SU-DHL-6 (cell line): ENCODE results near the gene MRPS27.

Experiments used
- H2AFZ ChIP-seq: fragments of 200-600 bp; sonication (generic); 2 replicates; pipeline ENCODE4 v1.6.1; 2014; ENCODE audit warnings: low read depth, mild to moderate bottlenecking, moderate library complexity, mixed read lengths, antibody characterized with exemption, low read length; ENCODE audit not compliant: severe bottlenecking
- H3F3A ChIP-seq: fragments of 200-600 bp; shearing (Covaris generic); 2 replicates; pipeline ENCODE4 v1.6.0; 2016; ENCODE audit warnings: antibody characterized with exemption, mild to moderate bottlenecking; ENCODE audit not compliant: insufficient read depth
- H3K27ac ChIP-seq: fragments of 200-600 bp; sonication (generic); 2 replicates; pipeline ENCODE4 v1.5.1; 2016; ENCODE audit warnings: low read depth, mild to moderate bottlenecking, low read length, moderate library complexity, mixed read lengths
- H3K27me3 ChIP-seq: fragments of 200-600 bp; sonication (generic), shearing (Covaris generic); 2 replicates; pipeline ENCODE4 v1.6.0; 2014; ENCODE audit warnings: mild to moderate bottlenecking, low read length
- H3K36me3 ChIP-seq: fragments of 200-600 bp; sonication (generic); 2 replicates; pipeline ENCODE4 v1.6.1; 2014; ENCODE audit warnings: mild to moderate bottlenecking, low read length, mixed read lengths
- H3K4me2 ChIP-seq: fragments of 300-600, 200-600 bp; shearing (Covaris generic), sonication (generic); 2 replicates; pipeline ENCODE4 v1.6.0; 2014; ENCODE audit warnings: low read length, low read depth, mild to moderate bottlenecking; ENCODE audit not compliant: poor library complexity, severe bottlenecking
- H3K4me3 ChIP-seq: fragments of 200-600 bp; sonication (generic); 2 replicates; pipeline ENCODE4 v1.5.1; 2014; ENCODE audit warnings: antibody characterized with exemption, low read length, mild to moderate bottlenecking, mixed read lengths; ENCODE audit not compliant: insufficient read depth, poor library complexity, severe bottlenecking
- H3K79me2 ChIP-seq: fragments of 200-600 bp; sonication (generic); 2 replicates; pipeline ENCODE4 v1.6.1; 2014; ENCODE audit warnings: mild to moderate bottlenecking, low read length, moderate library complexity; ENCODE audit not compliant: insufficient read depth
- H3K9ac ChIP-seq: fragments of 200-600 bp; sonication (generic); 2 replicates; pipeline ENCODE4 v1.7.0; 2014; ENCODE audit warnings: mild to moderate bottlenecking, low read length
- H3K9me2 ChIP-seq: fragments of 200-600 bp; sonication (generic); replicated peaks from 2 replicates; pipeline ENCODE4 v1.6.1; 2014; ENCODE audit warnings: low read length; ENCODE audit not compliant: insufficient read depth
- H3K9me3 ChIP-seq: fragments of 200-600 bp; sonication (generic); 2 replicates; pipeline ENCODE4 v1.6.1; 2014; ENCODE audit warnings: low read length, mixed read lengths; ENCODE audit not compliant: insufficient read depth
- H4K20me1 ChIP-seq: fragments of 200-600 bp; sonication (generic); 2 replicates; pipeline ENCODE4 v1.6.1; 2014; ENCODE audit warnings: low read depth, mild to moderate bottlenecking, antibody characterized with exemption, low read length, moderate library complexity, mixed read lengths
- EZH2phosphoT487 ChIP-seq: fragments of 200-600 bp; sonication (generic), shearing (Covaris generic); conservative IDR thresholded peaks from 2 replicates; pipeline ENCODE4 v1.6.1; 2018; ENCODE audit warnings: mild to moderate bottlenecking, antibody characterized with exemption, low read length, moderate library complexity, mixed read lengths
- TF ChIP-seq, protein P1 (sequence below): fragments of 200-600 bp; sonication (generic); IDR thresholded peaks from one replicate; pipeline ENCODE4 v1.5.1; 2017; ENCODE audit warnings: antibody characterized with exemption, mild to moderate bottlenecking, low read length, moderate library complexity; ENCODE audit not compliant: insufficient read depth, poor library complexity, severe bottlenecking

The MRPS27 gene

DNA sequence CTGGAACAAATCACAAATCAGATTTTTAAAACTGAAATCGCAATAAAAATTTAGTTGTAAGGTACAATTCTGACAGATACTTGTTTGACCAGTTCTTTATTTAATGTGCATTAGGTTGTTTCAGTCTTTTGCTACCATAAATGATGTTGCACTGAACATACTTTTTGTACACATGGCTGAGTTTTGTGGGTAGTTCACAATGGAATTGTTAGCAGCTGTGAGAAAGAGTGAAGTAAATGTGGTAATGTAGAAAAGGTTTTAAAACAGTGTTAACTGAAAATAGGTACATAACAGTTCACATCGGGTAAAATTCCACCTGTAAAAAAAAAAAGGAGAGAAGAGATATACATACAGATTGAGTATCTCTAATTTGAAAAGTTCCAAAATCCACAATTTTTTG lies 25.6 kb downstream of the MRPS27 start:
- Histone ChIP-seq H3K9me2 (no peaks in the 10 kb centered on the region), H3K27ac (peak overlapping the region; percentile 97), H3K9me3 (no peaks in the 10 kb centered on the region), H3F3A (peaks cover 91% of the 10 kb centered on the region), H3K4me2 (peak overlapping the region; percentile 100), H3K9ac (peak overlapping the region; percentile 50), H3K79me2 (peaks cover 71% of the 10 kb centered on the region), H3K36me3 (peaks cover 10% of the 10 kb centered on the region), H4K20me1 (no peaks in the 10 kb centered on the region), H3K4me3 (peak overlapping the region; percentile 36), H2AFZ (no peak overlapping the region), H3K27me3 (no peaks in the 10 kb centered on the region)
- TF ChIP-seq EZH2phosphoT487 = no peak
- TF ChIP-seq, protein P1, sequence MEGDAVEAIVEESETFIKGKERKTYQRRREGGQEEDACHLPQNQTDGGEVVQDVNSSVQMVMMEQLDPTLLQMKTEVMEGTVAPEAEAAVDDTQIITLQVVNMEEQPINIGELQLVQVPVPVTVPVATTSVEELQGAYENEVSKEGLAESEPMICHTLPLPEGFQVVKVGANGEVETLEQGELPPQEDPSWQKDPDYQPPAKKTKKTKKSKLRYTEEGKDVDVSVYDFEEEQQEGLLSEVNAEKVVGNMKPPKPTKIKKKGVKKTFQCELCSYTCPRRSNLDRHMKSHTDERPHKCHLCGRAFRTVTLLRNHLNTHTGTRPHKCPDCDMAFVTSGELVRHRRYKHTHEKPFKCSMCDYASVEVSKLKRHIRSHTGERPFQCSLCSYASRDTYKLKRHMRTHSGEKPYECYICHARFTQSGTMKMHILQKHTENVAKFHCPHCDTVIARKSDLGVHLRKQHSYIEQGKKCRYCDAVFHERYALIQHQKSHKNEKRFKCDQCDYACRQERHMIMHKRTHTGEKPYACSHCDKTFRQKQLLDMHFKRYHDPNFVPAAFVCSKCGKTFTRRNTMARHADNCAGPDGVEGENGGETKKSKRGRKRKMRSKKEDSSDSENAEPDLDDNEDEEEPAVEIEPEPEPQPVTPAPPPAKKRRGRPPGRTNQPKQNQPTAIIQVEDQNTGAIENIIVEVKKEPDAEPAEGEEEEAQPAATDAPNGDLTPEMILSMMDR = no peak

DNA sequence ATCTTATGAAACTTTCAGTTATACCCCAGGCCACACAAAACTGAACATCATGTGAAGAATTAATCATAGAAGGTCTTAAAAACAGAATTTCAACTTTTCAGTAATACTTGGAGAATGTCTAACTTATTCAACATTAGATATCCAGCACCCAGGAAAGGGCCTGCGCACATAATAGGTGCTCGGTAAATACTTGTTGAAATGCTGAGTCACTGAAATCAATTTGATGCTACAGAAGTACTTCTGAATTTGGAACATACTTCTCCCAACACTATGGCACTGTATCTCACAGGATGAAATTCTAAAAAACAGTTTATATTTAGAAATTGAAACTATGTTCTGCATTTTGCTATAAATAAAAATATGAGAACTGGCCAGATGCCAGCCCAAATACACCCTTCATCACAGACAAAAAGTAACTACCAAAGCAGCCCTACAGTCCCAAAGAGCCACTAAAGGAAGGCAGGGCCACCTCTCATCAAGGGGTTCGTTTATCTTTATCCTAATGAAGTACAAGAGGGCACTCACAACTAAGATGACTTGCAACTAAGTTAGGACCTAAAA lies 26.5 kb downstream of the MRPS27 start:
- peak overlapping the region; percentile 50 for H3K9ac ChIP-seq
- peak overlapping the region; percentile 39 for H3K4me3 ChIP-seq

DNA sequence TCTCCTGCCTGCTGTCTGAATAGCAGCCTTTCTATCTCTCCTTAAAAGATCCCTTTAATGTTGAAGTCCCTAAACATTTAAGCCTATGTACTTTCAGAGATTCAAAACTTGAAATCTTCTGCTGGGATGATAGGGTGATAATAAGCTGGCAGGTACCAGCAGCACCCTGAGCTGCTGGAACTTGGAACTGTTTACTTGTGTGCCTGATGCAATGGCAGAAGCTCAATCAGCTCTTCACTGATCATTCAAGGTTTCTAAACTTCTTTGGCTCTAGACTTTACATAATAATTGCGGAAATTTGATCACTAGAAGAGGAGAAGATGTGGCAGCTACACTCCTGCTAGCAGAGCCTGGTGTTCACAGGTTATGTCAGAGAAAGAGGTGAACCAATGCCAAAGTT lies 27.6 kb downstream of the MRPS27 start:
- H3K79me2 ChIP-seq = peaks cover 72% of the 10 kb centered on the region
- no peaks in the 10 kb centered on the region for H3K9me3 ChIP-seq
- no peaks in the 10 kb centered on the region for H3K27me3 ChIP-seq
- H4K20me1 ChIP-seq = no peaks in the 10 kb centered on the region
- peaks cover 10% of the 10 kb centered on the region for H3K36me3 ChIP-seq
- H3K4me3 ChIP-seq = no peak overlapping the region
- H3F3A ChIP-seq = peaks cover 72% of the 10 kb centered on the region
- TF ChIP-seq, protein P1 = no peak
- no peak for TF ChIP-seq EZH2phosphoT487
- peak overlapping the region; percentile 50 for H3K9ac ChIP-seq
- no peak overlapping the region for H2AFZ ChIP-seq
- peak overlapping the region; percentile 97 for H3K27ac ChIP-seq
- H3K9me2 ChIP-seq = no peaks in the 10 kb centered on the region
- H3K4me2 ChIP-seq = peak overlapping the region; percentile 100

More for the DNA sequence above, 26.5 kb downstream of the MRPS27 start:
- no peaks in the 10 kb centered on the region for H4K20me1 ChIP-seq
- peaks cover 10% of the 10 kb centered on the region for H3K36me3 ChIP-seq
- peak overlapping the region; percentile 97 for H3K27ac ChIP-seq
- no peak for TF ChIP-seq EZH2phosphoT487
- TF ChIP-seq, protein P1 = no peak
- H3F3A ChIP-seq = peaks cover 82% of the 10 kb centered on the region
- H3K27me3 ChIP-seq = no peaks in the 10 kb centered on the region
- no peaks in the 10 kb centered on the region for H3K9me2 ChIP-seq
- peak overlapping the region; percentile 100 for H3K4me2 ChIP-seq
- H3K79me2 ChIP-seq = peaks cover 72% of the 10 kb centered on the region
- no peaks in the 10 kb centered on the region for H3K9me3 ChIP-seq
- no peak overlapping the region for H2AFZ ChIP-seq
